Psoas muscle (tissue), 8 donors: ENCODE measurements around the gene CEBPZOS. TPM values are rescaled to one million over a fixed set of nuclear protein-coding genes. Genes with fewer than 3 reads are reported as not detected.

Experiments
- ATAC-seq, 4 donors: fragments of 200-7000 bp; cut with Tn5 transposase; one replicate each; pipeline ENCODE4 v1.9.1; 2020; ENCODE audit warnings: moderate library complexity in 3 of 4, mild to moderate bottlenecking in 2 of 4
- DNase-seq, 2 donors: peaks; one replicate each; pipeline ENCODE4 v3.0.0-alpha.2; 2020
- H3K27ac ChIP-seq: fragments of 200-600 bp; one replicate; pipeline ENCODE4 v1.8.0; 2022
- H3K27me3 ChIP-seq, 3 donors: fragments of 200-600 bp in 1 of 3; one replicate each; pipeline versions ENCODE4 v1.6.1 to v1.8.0; 2013 to 2022; ENCODE audit warnings: low read length in 2 of 3, mild to moderate bottlenecking in 2 of 3, moderate library complexity in 1 of 3; ENCODE audit not compliant: insufficient read depth in 3 of 3
- H3K36me3 ChIP-seq, 2 donors: fragments of 200-600 bp in 1 of 2; one replicate each; pipeline versions ENCODE4 v1.6.1 to v1.8.0; 2013 to 2022; ENCODE audit warnings: low read depth in 1 of 2, mild to moderate bottlenecking in 1 of 2, moderate library complexity in 1 of 2; ENCODE audit not compliant: insufficient read depth in 1 of 2
- H3K4me1 ChIP-seq: fragments of 200-600 bp; one replicate; pipeline ENCODE4 v1.8.0; 2022
- H3K4me3 ChIP-seq: fragments of 200-600 bp; one replicate; pipeline ENCODE4 v1.8.0; 2022; ENCODE audit warnings: mild to moderate bottlenecking
- H3K9me3 ChIP-seq: fragments of 200-600 bp; one replicate; pipeline ENCODE4 v1.8.0; 2022
- CTCF ChIP-seq: fragments of 200-600 bp; IDR thresholded peaks from one replicate; pipeline ENCODE4 v1.8.0; 2022; ENCODE audit warnings: antibody characterized with exemption
- WGBS, 3 donors: extraction: QIAGEN DNeasy Blood & Tissue Kit; methylation state at CpG; one replicate each; pipeline versions ENCODE4 v1.1.6 to v1.1.7; 2013; 5-methylcytosine and 5-hydroxymethylcytosine counted together
- intact Hi-C, 2 donors: fragments of 100-400 bp; cut with DNase I; formaldehyde crosslinking; loops; one replicate each; pipeline versions ENCODE4 v1.11.0 to v1.14.2; 2022
- polyA plus RNA-seq, 3 donors: library from polyadenylated mRNA; stranded (reverse); fragments of 200-250 nt; gene quantifications; one replicate each; pipeline ENCODE4 v1.2.3, GENCODE V29; 2013
- total RNA-seq, 4 donors: library from RNA; stranded (reverse); fragmentation: NEBNext Ultra II Directional in 2 of 4; extraction: Animal tissue kit (Norgen Biotek cat#: 25700) in 2 of 4; gene quantifications; one replicate each; pipeline versions ENCODE4 v1.2.1 to v1.2.4, GENCODE V29; 2021 to 2023
- donor health status: healthy with polysubstance abuse.
- donor health status: DM: no; HTN: no; CAD: no; lungs with moderate emphysema.
- donor health status: Bipolar disorder and iron deficiency.
- donor health status: healthy.
- donor health status: DM: yes; HTN: yes; CAD: no.
- donor health status: DM: no; HTN: no; CAD: no.
- donor health status: DM: no; HTN: no; CAD: no.
- donor health status: DM: yes; HTN: yes; CAD: no.

CEBPZOS gene
- total and polyA plus RNA-seq, 7 donors = 30.6 to 78.0 (median 51.6) TPM

GRCh38 chr2:37167636-37168180 lies 28.6 kb upstream of the CEBPZOS start:
- ATAC-seq (no peak), DNase-seq (no peak)
- Histone ChIP-seq H3K27me3 (no peaks in the 10 kb centered on the region), H3K9me3 (peaks cover 18% of the 10 kb centered on the region), H3K27ac (no peak overlapping the region), H3K36me3 (no peaks in the 10 kb centered on the region), H3K4me1 (no peaks in the 10 kb centered on the region), H3K4me3 (no peak overlapping the region)
- no peak for TF ChIP-seq CTCF
- intact Hi-C loops = no loop called here
- WGBS, 3 donors = 90 to 94% (median 94%) methylated on average over 3 of the region's 3 CpGs

GRCh38 chr2:37168217-37168981 lies 27.9 kb upstream of the CEBPZOS start:
- peaks cover 13% of the 10 kb centered on the region for H3K9me3 ChIP-seq
- TF ChIP-seq CTCF = peak; percentile 59
- no peak overlapping the region for H3K27ac ChIP-seq
- DNase-seq (no peak), ATAC-seq (peak in 2 of 4 donors; percentile 46 to 56)
- no peaks in the 10 kb centered on the region for H3K4me1 ChIP-seq
- WGBS, 3 donors = 42 to 51% (median 44%) methylated on average over 17 of the region's 17 CpGs
- no peaks in the 10 kb centered on the region for H3K36me3 ChIP-seq
- no peaks in the 10 kb centered on the region for H3K27me3 ChIP-seq
- H3K4me3 ChIP-seq = no peak overlapping the region
- intact Hi-C loops = no loop called here

- no peak for ATAC-seq
- intact Hi-C loops = no loop called here
- H3K27me3 ChIP-seq = no peaks in the 10 kb centered on the region
- H3K4me3 ChIP-seq = no peak overlapping the region
- H3K27ac ChIP-seq = no peak overlapping the region
- no peak for DNase-seq
- H3K36me3 ChIP-seq = no peaks in the 10 kb centered on the region
- no peaks in the 10 kb centered on the region for H3K9me3 ChIP-seq
- TF ChIP-seq CTCF = no peak
- no peaks in the 10 kb centered on the region for H3K4me1 ChIP-seq
Observed at GRCh38 chr2:37171624-37171950, 24.7 kb upstream of the CEBPZOS start.

- Histone ChIP-seq H3K27ac (no peak overlapping the region), H3K4me3 (no peak overlapping the region), H3K4me1 (no peaks in the 10 kb centered on the region), H3K36me3 (no peaks in the 10 kb centered on the region), H3K27me3 (peaks cover 0 to 8% (median 0%) of the 10 kb centered on the region in 3 donors), H3K9me3 (no peaks in the 10 kb centered on the region)
- TF ChIP-seq CTCF = no peak
- WGBS, 3 donors = 24 to 58% (median 43%) methylated on average over 1 of the region's 1 CpG
- ATAC-seq (no peak), DNase-seq (no peak)
- intact Hi-C loops = no loop called here
Observed at GRCh38 chr2:37173741-37174140, 22.6 kb upstream of the CEBPZOS start.
